GM12873 (cell line): ENCODE measurements around the gene ADAMTS2.

ENCODE experiments used
- CTCF ChIP-seq: IDR thresholded peaks from 2 replicates; pipeline ENCODE4 v1.5.1; 2012; ENCODE audit warnings: low read depth, mild to moderate bottlenecking, moderate library complexity, low read length, control low read depth; ENCODE audit not compliant: insufficient read depth; ENCODE audit errors: missing control alignments

ADAMTS2 gene

GRCh38 chr5:179231309-179231708 lies 114.0 kb downstream of the ADAMTS2 start:
- TF ChIP-seq CTCF: no peak

GRCh38 chr5:179230061-179230461 lies 115.2 kb downstream of the ADAMTS2 start:
- TF ChIP-seq CTCF: no peak

- no peak for TF ChIP-seq CTCF
These were observed 115.9 kb downstream of the ADAMTS2 start for GRCh38 chr5:179229331-179229831.

GRCh38 chr5:179228341-179229121 lies 116.7 kb downstream of the ADAMTS2 start:
- TF ChIP-seq CTCF: no peak

GRCh38 chr5:179227580-179228311 lies 117.5 kb downstream of the ADAMTS2 start:
- TF ChIP-seq CTCF: no peak

- no peak for TF ChIP-seq CTCF
These were observed 118.1 kb downstream of the ADAMTS2 start for GRCh38 chr5:179227229-179227579.

GRCh38 chr5:179226696-179227095 lies 118.6 kb downstream of the ADAMTS2 start:
- no peak for TF ChIP-seq CTCF
